Mucosa of descending colon (tissue), 3 donors: Measurements from ENCODE around the gene PAQR5. TPM values are rescaled to one million over a fixed set of nuclear protein-coding genes. Genes with fewer than 3 reads are reported as not detected.

Source experiments
- ATAC-seq: fragments of 200-7000 bp; cut with Tn5 transposase; one replicate; pipeline ENCODE4 v1.9.1; 2020; ENCODE audit warnings: mild to moderate bottlenecking, moderate library complexity
- DNase-seq, 3 donors: peaks; one replicate each; pipeline ENCODE4 v3.0.0-alpha.2; 2020
- H3K36me3 ChIP-seq: fragments of 200-600 bp; one replicate; pipeline ENCODE4 v1.8.0; 2021; ENCODE audit warnings: low read depth, mild to moderate bottlenecking
- H3K4me1 ChIP-seq: fragments of 200-600 bp; one replicate; pipeline ENCODE4 v1.8.0; 2021; ENCODE audit warnings: low read depth, mild to moderate bottlenecking
- H3K4me3 ChIP-seq: fragments of 200-600 bp; one replicate; pipeline ENCODE4 v1.8.0; 2021; ENCODE audit warnings: mild to moderate bottlenecking
- H3K9me3 ChIP-seq: fragments of 200-600 bp; one replicate; pipeline ENCODE4 v1.8.0; 2021; ENCODE audit warnings: mild to moderate bottlenecking
- intact Hi-C, 2 donors: fragments of 100-400 bp; cut with DNase I in 1 of 2; cut with micrococcal nuclease in 1 of 2; formaldehyde crosslinking; loops; one replicate each; pipeline versions ENCODE4 v1.11.0 to v1.11.1; 2022; cut with DNase I, micrococcal nuclease
- total RNA-seq, 3 donors: library from RNA; stranded (reverse); fragmentation: NEBNext Ultra II Directional in 2 of 3; extraction: Animal tissue kit (Norgen Biotek cat#: 25700) in 2 of 3; gene quantifications; one replicate each; pipeline versions ENCODE4 v1.2.1 to v1.2.4, GENCODE V29; 2021 to 2023
- TF ChIP-seq, protein P1 (sequence below): fragments of 200-600 bp; IDR thresholded peaks from one replicate; pipeline ENCODE4 v1.8.0; 2022; ENCODE audit warnings: antibody characterized with exemption, mild to moderate bottlenecking
- donor health status: DM: no; HTN: no; CAD: no; lungs with moderate emphysema.
- donor health status: DM: no; HTN: no; CAD: no.
- donor health status: DM: no; HTN: yes; CAD: no.

Gene PAQR5
- total RNA-seq, 3 donors from 2014 or later: 27.7 to 82.6 (median 37.7) TPM

GRCh38 chr15:69410248-69410874 is 111.6 kb downstream of the PAQR5 start:
- DNase-seq (no peak), ATAC-seq (no peak)
- intact Hi-C loops: no loop called here
- H3K4me3 ChIP-seq: no peak overlapping the region
- H3K36me3 ChIP-seq: no peaks in the 10 kb centered on the region
- peaks cover 5% of the 10 kb centered on the region for H3K4me1 ChIP-seq
- TF ChIP-seq, protein P1, sequence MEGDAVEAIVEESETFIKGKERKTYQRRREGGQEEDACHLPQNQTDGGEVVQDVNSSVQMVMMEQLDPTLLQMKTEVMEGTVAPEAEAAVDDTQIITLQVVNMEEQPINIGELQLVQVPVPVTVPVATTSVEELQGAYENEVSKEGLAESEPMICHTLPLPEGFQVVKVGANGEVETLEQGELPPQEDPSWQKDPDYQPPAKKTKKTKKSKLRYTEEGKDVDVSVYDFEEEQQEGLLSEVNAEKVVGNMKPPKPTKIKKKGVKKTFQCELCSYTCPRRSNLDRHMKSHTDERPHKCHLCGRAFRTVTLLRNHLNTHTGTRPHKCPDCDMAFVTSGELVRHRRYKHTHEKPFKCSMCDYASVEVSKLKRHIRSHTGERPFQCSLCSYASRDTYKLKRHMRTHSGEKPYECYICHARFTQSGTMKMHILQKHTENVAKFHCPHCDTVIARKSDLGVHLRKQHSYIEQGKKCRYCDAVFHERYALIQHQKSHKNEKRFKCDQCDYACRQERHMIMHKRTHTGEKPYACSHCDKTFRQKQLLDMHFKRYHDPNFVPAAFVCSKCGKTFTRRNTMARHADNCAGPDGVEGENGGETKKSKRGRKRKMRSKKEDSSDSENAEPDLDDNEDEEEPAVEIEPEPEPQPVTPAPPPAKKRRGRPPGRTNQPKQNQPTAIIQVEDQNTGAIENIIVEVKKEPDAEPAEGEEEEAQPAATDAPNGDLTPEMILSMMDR: no peak
- no peaks in the 10 kb centered on the region for H3K9me3 ChIP-seq

DNA sequence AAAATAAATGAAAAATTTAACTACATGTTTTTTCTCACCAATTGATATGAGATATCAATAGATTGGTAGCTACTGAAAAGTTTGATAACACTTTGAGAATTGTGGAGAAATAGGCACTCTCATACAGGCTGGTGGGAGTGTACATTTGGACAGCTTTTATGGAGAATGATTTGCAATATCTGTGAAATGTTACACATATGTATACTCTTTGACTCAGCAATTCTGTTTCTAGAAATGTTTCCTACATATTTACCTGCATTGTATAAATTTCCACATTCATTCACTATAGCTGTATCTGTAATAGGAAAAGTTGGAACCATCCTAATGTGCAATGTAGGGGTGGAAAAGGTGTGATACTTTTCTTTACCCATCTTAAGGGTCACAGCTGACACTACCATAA is 113.6 kb downstream of the PAQR5 start:
- peaks cover 5% of the 10 kb centered on the region for H3K4me1 ChIP-seq
- DNase-seq: no peak
- no peak for ATAC-seq
- H3K4me3 ChIP-seq: no peak overlapping the region
- no peaks in the 10 kb centered on the region for H3K36me3 ChIP-seq
- H3K9me3 ChIP-seq: no peaks in the 10 kb centered on the region
- TF ChIP-seq, protein P1: no peak
- intact Hi-C loops: no loop called here

GRCh38 chr15:69412701-69413100 is 114.0 kb downstream of the PAQR5 start:
- intact Hi-C loops: no loop called here

DNA sequence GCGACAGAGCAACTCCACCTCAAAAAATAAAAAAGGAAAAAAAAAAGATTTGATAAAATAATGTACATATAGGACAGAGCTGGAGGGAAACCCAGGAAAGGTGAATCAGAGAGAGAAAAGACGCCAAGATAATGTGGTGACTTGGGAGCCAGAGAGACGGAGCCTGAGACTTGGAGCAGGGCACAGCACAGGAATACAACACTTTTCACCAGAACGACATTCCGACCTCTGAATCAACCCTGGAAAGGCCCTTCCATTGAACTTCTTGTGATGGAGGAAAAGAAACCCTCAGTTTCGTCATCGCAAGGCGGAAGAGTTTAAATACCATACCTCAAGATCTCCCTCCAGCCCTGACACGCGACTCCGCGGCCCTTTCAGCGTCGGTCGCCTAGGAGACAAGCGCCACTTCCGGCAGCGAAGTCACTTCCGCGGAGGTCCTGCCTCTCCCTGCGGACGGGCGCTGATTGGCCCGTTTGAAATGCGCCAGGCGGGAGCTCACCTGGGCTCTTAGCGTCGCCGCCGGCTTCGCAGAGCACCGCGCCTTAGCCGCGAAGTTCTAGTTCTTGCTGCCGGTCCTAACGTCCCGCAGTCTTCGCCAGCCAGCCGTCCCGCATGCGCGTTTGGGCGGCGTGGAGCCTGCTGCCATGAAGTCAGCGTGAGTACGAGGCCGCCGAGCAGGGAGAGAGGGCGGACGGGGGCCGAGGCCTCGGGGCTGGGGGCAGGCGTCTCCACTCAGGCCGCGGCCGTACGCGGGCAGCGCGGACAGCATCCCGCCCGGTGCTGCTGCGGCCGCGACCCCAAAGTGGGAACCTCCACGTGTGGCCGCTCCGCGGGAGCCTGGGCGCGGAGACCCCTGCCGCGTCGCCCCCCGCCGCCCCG is 115.3 kb downstream of the PAQR5 start, which contains the start of gene KIF23:
KIF23 (plus strand) TSS at position 528 of the 879 bp plus-strand sequence; CDS start at position 645, 117 bp downstream.
- Histone ChIP-seq H3K4me1 (peaks cover 5% of the 10 kb centered on the region), H3K9me3 (no peaks in the 10 kb centered on the region), H3K4me3 (peak within 1 kb of the TSS; percentile 61), H3K36me3 (no peaks in the 10 kb centered on the region)
- ATAC-seq (peak; percentile 99), DNase-seq (peak; percentile 96 to 97 (median 96))
- intact Hi-C loops: no loop called here
- TF ChIP-seq, protein P1: no peak

More at GRCh38 chr15:69412701-69413100, 114.0 kb downstream of the PAQR5 start:
- DNase-seq (no peak), ATAC-seq (no peak)
- peaks cover 5% of the 10 kb centered on the region for H3K4me1 ChIP-seq
- TF ChIP-seq, protein P1: no peak
- no peak overlapping the region for H3K4me3 ChIP-seq
- H3K9me3 ChIP-seq: no peaks in the 10 kb centered on the region
- no peaks in the 10 kb centered on the region for H3K36me3 ChIP-seq

GRCh38 chr15:69414701-69415167 is 116.0 kb downstream of the PAQR5 start:
- intact Hi-C loops: no loop called here
- DNase-seq: peak; percentile 17 to 54 (median 46)
- Histone ChIP-seq H3K9me3 (no peaks in the 10 kb centered on the region), H3K4me1 (peaks cover 5% of the 10 kb centered on the region), H3K4me3 (peak overlapping the region; percentile 61), H3K36me3 (no peaks in the 10 kb centered on the region)
- peak; percentile 57 for ATAC-seq
- TF ChIP-seq, protein P1: no peak
